ENCODE measurements around the gene RNF141. TPM values are rescaled to one million over a fixed set of nuclear protein-coding genes. Genes with fewer than 3 reads are reported as not detected.

RNF141 gene
- total RNA-seq, 2 donors from 2014 or later: 20.2 to 23.1 TPM

- DNase-seq: no peak
- peaks cover 0 to 6% of the 10 kb centered on the region in 2 donors for H3K36me3 ChIP-seq (replicated peaks in 1 of 2; ENCODE audit: insufficient read depth in 1 of 2, low read depth in 2 of 2)
- H3K4me1 ChIP-seq: no peaks in the 10 kb centered on the region
Observed at GRCh38 chr11:10498022-10498400, 43.0 kb downstream of the RNF141 start.

GRCh38 chr11:10497371-10498021, 43.5 kb downstream of the RNF141 start:
- intact Hi-C loops (cut with DNase I): no loop called here
- Histone ChIP-seq H3K27ac (no peak overlapping the region), H3K4me3 (no peak overlapping the region), H3K4me1 (no peaks in the 10 kb centered on the region), H3K36me3 (replicated peaks in 1 of 2; ENCODE audit: insufficient read depth in 1 of 2, low read depth in 2 of 2) (peaks cover 0 to 6% of the 10 kb centered on the region in 2 donors), H3K27me3 (no peaks in the 10 kb centered on the region), H3K9me3 (no peaks in the 10 kb centered on the region)
- TF ChIP-seq POLR2A (IDR thresholded peaks at IDR 0.05) (no peak), CTCF (IDR thresholded peaks at IDR 0.05) (no peak)
- WGBS, 2 donors: 88 to 89% methylated on average over 18 of the region's 18 CpGs
- ATAC-seq (no peak), DNase-seq (no peak)

More at GRCh38 chr11:10498022-10498400, 43.0 kb downstream of the RNF141 start:
- WGBS, 2 donors: 90 to 93% methylated on average over 6 to 7 of the region's 7 CpGs
- intact Hi-C loops (cut with DNase I): no loop called here
- no peak for ATAC-seq
- H3K9me3 ChIP-seq: no peaks in the 10 kb centered on the region
- H3K27me3 ChIP-seq: no peaks in the 10 kb centered on the region
- no peak overlapping the region for H3K27ac ChIP-seq
- no peak for TF ChIP-seq CTCF (IDR thresholded peaks at IDR 0.05)
- no peak for TF ChIP-seq POLR2A (IDR thresholded peaks at IDR 0.05)
- H3K4me3 ChIP-seq: no peak overlapping the region

- ATAC-seq (no peak), DNase-seq (no peak)
- intact Hi-C loops (cut with DNase I): no loop called here
- H3K4me1 ChIP-seq: no peaks in the 10 kb centered on the region
- WGBS, 2 donors: 80 to 88% methylated on average over 4 of the region's 4 CpGs
- H3K36me3 ChIP-seq (replicated peaks in 1 of 2; ENCODE audit: insufficient read depth in 1 of 2, low read depth in 2 of 2): peaks cover 0 to 6% of the 10 kb centered on the region in 2 donors
- H3K4me3 ChIP-seq: no peak overlapping the region
- H3K27me3 ChIP-seq: no peaks in the 10 kb centered on the region
- no peak for TF ChIP-seq CTCF (IDR thresholded peaks at IDR 0.05)
- no peak for TF ChIP-seq POLR2A (IDR thresholded peaks at IDR 0.05)
- no peaks in the 10 kb centered on the region for H3K9me3 ChIP-seq
- no peak overlapping the region for H3K27ac ChIP-seq
Observed at GRCh38 chr11:10496296-10496936, 44.6 kb downstream of the RNF141 start.

- 90% methylated on average over 8 of the region's 8 CpGs for WGBS, 2 donors
- Histone ChIP-seq H3K9me3 (no peaks in the 10 kb centered on the region), H3K27me3 (no peaks in the 10 kb centered on the region), H3K36me3 (replicated peaks in 1 of 2; ENCODE audit: insufficient read depth in 1 of 2, low read depth in 2 of 2) (peaks cover 0 to 4% of the 10 kb centered on the region in 2 donors), H3K27ac (no peak overlapping the region), H3K4me1 (no peaks in the 10 kb centered on the region), H3K4me3 (no peak overlapping the region)
- DNase-seq (no peak), ATAC-seq (no peak)
- intact Hi-C loops (cut with DNase I): no loop called here
- TF ChIP-seq CTCF (IDR thresholded peaks at IDR 0.05): no peak
- TF ChIP-seq POLR2A (IDR thresholded peaks at IDR 0.05): no peak
Observed at GRCh38 chr11:10495464-10495786, 45.6 kb downstream of the RNF141 start.
